Liver (tissue), 9 donors: ENCODE results near the gene GMPS. TPM values are rescaled to one million over a fixed set of nuclear protein-coding genes. Genes with fewer than 3 reads are reported as not detected.

ENCODE experiments used
- DNase-seq: peaks from one replicate; pipeline ENCODE4 v3.0.0-alpha.2; 2017; ENCODE audit warnings: low spot score
- H3K27ac ChIP-seq, 2 donors: one replicate each; pipeline ENCODE4 v1.7.0; 2013; ENCODE audit warnings: inconsistent platforms in 2 of 2, low read length in 2 of 2, control low read depth in 1 of 2, low read depth in 1 of 2, mild to moderate bottlenecking in 1 of 2
- H3K27me3 ChIP-seq, 4 donors: one replicate each; pipeline versions ENCODE4 v1.6.1 to v1.7.0; 2013; ENCODE audit warnings: low read length in 3 of 4, inconsistent platforms in 1 of 4, mild to moderate bottlenecking in 1 of 4, moderate library complexity in 1 of 4; ENCODE audit not compliant: control insufficient read depth in 4 of 4, insufficient read depth in 4 of 4
- H3K36me3 ChIP-seq, 4 donors: one replicate each; pipeline versions ENCODE4 v1.6.1 to v1.7.0; 2013; ENCODE audit warnings: low read length in 3 of 4, mild to moderate bottlenecking in 3 of 4, low read depth in 1 of 4, moderate library complexity in 1 of 4; ENCODE audit not compliant: control insufficient read depth in 4 of 4, insufficient read depth in 3 of 4
- H3K4me1 ChIP-seq, 4 donors: one replicate each; pipeline versions ENCODE4 v1.6.1 to v1.7.0; 2013; ENCODE audit warnings: low read length in 3 of 4, mild to moderate bottlenecking in 3 of 4, moderate library complexity in 1 of 4; ENCODE audit not compliant: control insufficient read depth in 4 of 4, insufficient read depth in 4 of 4
- H3K4me3 ChIP-seq, 3 donors: one replicate each; pipeline versions ENCODE4 v1.6.1 to v1.7.0; 2013; ENCODE audit warnings: low read length in 3 of 3, control low read depth in 1 of 3, low read depth in 1 of 3, mild to moderate bottlenecking in 1 of 3
- H3K9ac ChIP-seq, 2 donors: one replicate each; pipeline ENCODE4 v1.7.0; 2013; ENCODE audit warnings: low read length in 2 of 2, mild to moderate bottlenecking in 2 of 2, moderate library complexity in 2 of 2, control low read depth in 1 of 2, low read depth in 1 of 2
- H3K9me3 ChIP-seq, 4 donors: one replicate each; pipeline versions ENCODE4 v1.6.1 to v1.7.0; 2013; ENCODE audit warnings: low read length in 3 of 4; ENCODE audit not compliant: control insufficient read depth in 4 of 4
- EGR1 ChIP-seq, 2 donors: IDR thresholded peaks; 2 replicates each; pipeline ENCODE4 v1.6.1; 2016 to 2018; ENCODE audit warnings: antibody characterized with exemption in 2 of 2, low read depth in 2 of 2
- FOXA1 ChIP-seq: IDR thresholded peaks from 2 replicates; pipeline ENCODE4 v1.6.1; 2016; ENCODE audit warnings: antibody characterized with exemption
- FOXA2 ChIP-seq: IDR thresholded peaks from 2 replicates; pipeline ENCODE4 v1.6.1; 2016; ENCODE audit warnings: antibody characterized with exemption
- GABPA ChIP-seq, 2 donors: IDR thresholded peaks in 1 of 2; conservative IDR thresholded peaks in 1 of 2; 2 replicates each; pipeline ENCODE4 v1.6.1; 2016; ENCODE audit warnings: antibody characterized with exemption in 2 of 2, mild to moderate bottlenecking in 1 of 2, moderate library complexity in 1 of 2
- HNF4A ChIP-seq, 2 donors: conservative IDR thresholded peaks; 2 replicates each; pipeline ENCODE4 v1.6.1; 2016; ENCODE audit warnings: antibody characterized with exemption in 2 of 2, mild to moderate bottlenecking in 2 of 2
- HNF4G ChIP-seq: IDR thresholded peaks from 2 replicates; pipeline ENCODE4 v1.6.1; 2016; ENCODE audit warnings: antibody characterized with exemption
- JUND ChIP-seq, 2 donors: IDR thresholded peaks; 2 replicates each; pipeline ENCODE4 v1.6.1; 2016; ENCODE audit warnings: antibody characterized with exemption in 2 of 2
- NR2F2 ChIP-seq: IDR thresholded peaks from 2 replicates; pipeline ENCODE4 v1.6.1; 2016; ENCODE audit warnings: antibody characterized with exemption
- RAD21 ChIP-seq, 2 donors: IDR thresholded peaks; 2 replicates each; pipeline ENCODE4 v1.6.1; 2016; ENCODE audit warnings: antibody characterized with exemption in 2 of 2, mild to moderate bottlenecking in 2 of 2
- RXRA ChIP-seq, 2 donors: IDR thresholded peaks; 2 replicates each; pipeline ENCODE4 v1.6.1; 2017 to 2018; ENCODE audit warnings: antibody characterized with exemption in 2 of 2, mild to moderate bottlenecking in 1 of 2
- SP1 ChIP-seq: IDR thresholded peaks from 2 replicates; pipeline ENCODE4 v1.6.1; 2018; ENCODE audit warnings: antibody characterized with exemption, mild to moderate bottlenecking
- TAF1 ChIP-seq: conservative IDR thresholded peaks from 2 replicates; pipeline ENCODE4 v1.6.1; 2016; ENCODE audit warnings: antibody characterized with exemption, mild to moderate bottlenecking
- YY1 ChIP-seq: IDR thresholded peaks from 2 replicates; pipeline ENCODE4 v1.6.1; 2016; ENCODE audit warnings: antibody characterized with exemption, mild to moderate bottlenecking
- WGBS: extraction: QIAGEN DNeasy Blood & Tissue Kit; methylation state at CpG from one replicate; pipeline ENCODE4 v1.1.7; 2013; 5-methylcytosine and 5-hydroxymethylcytosine counted together
- polyA plus RNA-seq, 2 donors: library from polyadenylated mRNA; stranded (reverse) in 1 of 2; unstranded in 1 of 2; fragments of 200-250 nt in 1 of 2; fragments of >200 nt in 1 of 2; fragmentation: Nextera tagmentation in 1 of 2; extraction: Ambion mirVana in 1 of 2; gene quantifications; one replicate each; pipeline versions ENCODE4 v1.2.1 to v1.2.3, GENCODE V29; 2013 to 2015
- total RNA-seq, 2 donors: library from RNA; depleted of rRNA; stranded (reverse); fragments of >200 nt; gene quantifications; one replicate each; pipeline ENCODE4 v1.2.3, GENCODE V29; 2014
- TF ChIP-seq, protein P1 (sequence below): IDR thresholded peaks from 2 replicates; pipeline ENCODE4 v1.6.1; 2016; ENCODE audit warnings: antibody characterized with exemption
- TF ChIP-seq, protein P2 (sequence below): IDR thresholded peaks from 2 replicates; pipeline ENCODE4 v1.6.1; 2016; ENCODE audit warnings: antibody characterized with exemption
- TF ChIP-seq, protein P3 (sequence below): IDR thresholded peaks from 2 replicates; pipeline ENCODE4 v1.6.1; 2016; ENCODE audit warnings: antibody characterized with exemption
- TF ChIP-seq, protein P4 (sequence below): IDR thresholded peaks from 2 replicates; pipeline ENCODE4 v1.6.1; 2016; ENCODE audit warnings: antibody characterized with exemption, mild to moderate bottlenecking
- donor health status: healthy.
- donor health status: healthy.
- donor health status: healthy.
- donor health status: healthy.
- donor health status: healthy.

GMPS gene
- total and polyA plus RNA-seq, 4 donors = 10.8 to 16.1 (median 14.8) TPM

DNA sequence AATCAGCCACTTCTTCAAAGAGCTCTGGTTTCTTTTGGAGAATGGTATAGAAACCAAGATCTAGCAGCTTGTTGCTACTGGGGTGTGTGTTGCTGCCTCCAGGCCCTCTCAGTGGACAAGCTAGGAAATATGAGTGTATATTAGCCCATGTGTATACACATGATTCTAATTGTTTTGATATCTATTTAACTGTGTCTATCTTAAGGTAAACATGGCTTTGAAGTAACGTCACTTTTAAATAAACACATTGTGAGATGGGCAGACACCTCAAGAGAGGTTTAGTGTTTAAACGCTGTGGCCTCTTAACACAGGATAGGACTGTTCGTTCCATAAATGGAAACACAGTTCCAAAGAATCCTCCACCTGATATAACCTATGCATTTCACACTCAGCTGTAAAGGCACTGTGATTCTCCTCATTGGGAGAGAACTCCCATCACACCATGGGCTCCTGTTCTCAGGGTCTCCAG lies 87.0 kb downstream of the GMPS start:
- Histone ChIP-seq H3K4me1 (no peaks in the 10 kb centered on the region), H3K36me3 (no peaks in the 10 kb centered on the region), H3K27ac (no peak overlapping the region), H3K9ac (no peak overlapping the region), H3K4me3 (no peak overlapping the region), H3K27me3 (no peaks in the 10 kb centered on the region), H3K9me3 (no peaks in the 10 kb centered on the region)
- DNase-seq = no peak
- no peak for TF ChIP-seq YY1
- TF ChIP-seq FOXA2 = no peak
- TF ChIP-seq, protein P1, sequence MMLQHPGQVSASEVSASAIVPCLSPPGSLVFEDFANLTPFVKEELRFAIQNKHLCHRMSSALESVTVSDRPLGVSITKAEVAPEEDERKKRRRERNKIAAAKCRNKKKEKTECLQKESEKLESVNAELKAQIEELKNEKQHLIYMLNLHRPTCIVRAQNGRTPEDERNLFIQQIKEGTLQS = no peak
- TF ChIP-seq, protein P2, sequence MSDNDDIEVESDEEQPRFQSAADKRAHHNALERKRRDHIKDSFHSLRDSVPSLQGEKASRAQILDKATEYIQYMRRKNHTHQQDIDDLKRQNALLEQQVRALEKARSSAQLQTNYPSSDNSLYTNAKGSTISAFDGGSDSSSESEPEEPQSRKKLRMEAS = no peak
- no peak for TF ChIP-seq HNF4G
- TF ChIP-seq EGR1 (IDR thresholded peaks at IDR 0.05; ENCODE audit: low read depth in 2 of 2) = no peak
- no peak for TF ChIP-seq RAD21 (IDR thresholded peaks at IDR 0.05)
- TF ChIP-seq, protein P3, sequence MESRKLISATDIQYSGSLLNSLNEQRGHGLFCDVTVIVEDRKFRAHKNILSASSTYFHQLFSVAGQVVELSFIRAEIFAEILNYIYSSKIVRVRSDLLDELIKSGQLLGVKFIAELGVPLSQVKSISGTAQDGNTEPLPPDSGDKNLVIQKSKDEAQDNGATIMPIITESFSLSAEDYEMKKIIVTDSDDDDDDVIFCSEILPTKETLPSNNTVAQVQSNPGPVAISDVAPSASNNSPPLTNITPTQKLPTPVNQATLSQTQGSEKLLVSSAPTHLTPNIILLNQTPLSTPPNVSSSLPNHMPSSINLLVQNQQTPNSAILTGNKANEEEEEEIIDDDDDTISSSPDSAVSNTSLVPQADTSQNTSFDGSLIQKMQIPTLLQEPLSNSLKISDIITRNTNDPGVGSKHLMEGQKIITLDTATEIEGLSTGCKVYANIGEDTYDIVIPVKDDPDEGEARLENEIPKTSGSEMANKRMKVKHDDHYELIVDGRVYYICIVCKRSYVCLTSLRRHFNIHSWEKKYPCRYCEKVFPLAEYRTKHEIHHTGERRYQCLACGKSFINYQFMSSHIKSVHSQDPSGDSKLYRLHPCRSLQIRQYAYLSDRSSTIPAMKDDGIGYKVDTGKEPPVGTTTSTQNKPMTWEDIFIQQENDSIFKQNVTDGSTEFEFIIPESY = no peak
- TF ChIP-seq TAF1 = no peak
- no peak for TF ChIP-seq FOXA1
- TF ChIP-seq NR2F2 = no peak
- TF ChIP-seq SP1 = no peak
- no peak for TF ChIP-seq JUND (IDR thresholded peaks at IDR 0.05)
- no peak for TF ChIP-seq RXRA (IDR thresholded peaks at IDR 0.05)
- no peak for TF ChIP-seq GABPA (IDR thresholded peaks at IDR 0.05 in 1 of 2, conservative IDR thresholded peaks at IDR 0.05 in 1 of 2)
- no peak for TF ChIP-seq HNF4A (conservative IDR thresholded peaks at IDR 0.05)
- TF ChIP-seq, protein P4, sequence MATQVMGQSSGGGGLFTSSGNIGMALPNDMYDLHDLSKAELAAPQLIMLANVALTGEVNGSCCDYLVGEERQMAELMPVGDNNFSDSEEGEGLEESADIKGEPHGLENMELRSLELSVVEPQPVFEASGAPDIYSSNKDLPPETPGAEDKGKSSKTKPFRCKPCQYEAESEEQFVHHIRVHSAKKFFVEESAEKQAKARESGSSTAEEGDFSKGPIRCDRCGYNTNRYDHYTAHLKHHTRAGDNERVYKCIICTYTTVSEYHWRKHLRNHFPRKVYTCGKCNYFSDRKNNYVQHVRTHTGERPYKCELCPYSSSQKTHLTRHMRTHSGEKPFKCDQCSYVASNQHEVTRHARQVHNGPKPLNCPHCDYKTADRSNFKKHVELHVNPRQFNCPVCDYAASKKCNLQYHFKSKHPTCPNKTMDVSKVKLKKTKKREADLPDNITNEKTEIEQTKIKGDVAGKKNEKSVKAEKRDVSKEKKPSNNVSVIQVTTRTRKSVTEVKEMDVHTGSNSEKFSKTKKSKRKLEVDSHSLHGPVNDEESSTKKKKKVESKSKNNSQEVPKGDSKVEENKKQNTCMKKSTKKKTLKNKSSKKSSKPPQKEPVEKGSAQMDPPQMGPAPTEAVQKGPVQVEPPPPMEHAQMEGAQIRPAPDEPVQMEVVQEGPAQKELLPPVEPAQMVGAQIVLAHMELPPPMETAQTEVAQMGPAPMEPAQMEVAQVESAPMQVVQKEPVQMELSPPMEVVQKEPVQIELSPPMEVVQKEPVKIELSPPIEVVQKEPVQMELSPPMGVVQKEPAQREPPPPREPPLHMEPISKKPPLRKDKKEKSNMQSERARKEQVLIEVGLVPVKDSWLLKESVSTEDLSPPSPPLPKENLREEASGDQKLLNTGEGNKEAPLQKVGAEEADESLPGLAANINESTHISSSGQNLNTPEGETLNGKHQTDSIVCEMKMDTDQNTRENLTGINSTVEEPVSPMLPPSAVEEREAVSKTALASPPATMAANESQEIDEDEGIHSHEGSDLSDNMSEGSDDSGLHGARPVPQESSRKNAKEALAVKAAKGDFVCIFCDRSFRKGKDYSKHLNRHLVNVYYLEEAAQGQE = no peak
- WGBS = 89% methylated on average over 3 of the region's 3 CpGs

DNA sequence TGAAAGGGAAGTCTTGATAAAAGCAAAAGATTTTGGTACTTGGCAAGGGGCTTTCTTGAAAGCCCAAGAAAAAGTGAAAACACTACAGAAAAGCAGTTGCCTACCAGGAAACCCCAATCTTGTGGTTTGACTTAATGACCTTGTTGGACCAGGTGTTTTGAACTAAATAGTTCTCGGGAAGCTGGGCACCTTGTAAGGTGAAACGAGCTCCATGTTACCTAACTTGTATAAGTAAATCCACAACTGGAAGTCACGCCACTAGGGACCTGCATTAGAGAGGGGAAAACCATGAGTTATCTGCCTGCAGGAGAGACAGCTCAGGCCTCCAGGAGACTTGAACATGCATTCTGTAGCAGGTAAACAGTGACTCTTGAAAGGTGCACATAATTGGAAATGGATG lies 88.2 kb downstream of the GMPS start:
- WGBS = 91% methylated on average over 3 of the region's 3 CpGs
- DNase-seq = no peak
- no peak overlapping the region for H3K4me3 ChIP-seq
- no peaks in the 10 kb centered on the region for H3K4me1 ChIP-seq
- no peaks in the 10 kb centered on the region for H3K36me3 ChIP-seq
- H3K9ac ChIP-seq = no peak overlapping the region
- TF ChIP-seq NR2F2 (no peak), RAD21 (IDR thresholded peaks at IDR 0.05) (no peak), FOXA1 (no peak), EGR1 (IDR thresholded peaks at IDR 0.05; ENCODE audit: low read depth in 2 of 2) (no peak), GABPA (IDR thresholded peaks at IDR 0.05 in 1 of 2, conservative IDR thresholded peaks at IDR 0.05 in 1 of 2) (no peak), TAF1 (no peak), RXRA (IDR thresholded peaks at IDR 0.05) (no peak), SP1 (no peak), FOXA2 (no peak), HNF4A (conservative IDR thresholded peaks at IDR 0.05) (no peak)
- TF ChIP-seq, protein P3 = no peak
- TF ChIP-seq, protein P1 = no peak
- TF ChIP-seq, protein P2 = no peak
- H3K27ac ChIP-seq = no peak overlapping the region
- no peaks in the 10 kb centered on the region for H3K9me3 ChIP-seq
- no peaks in the 10 kb centered on the region for H3K27me3 ChIP-seq
